Right atrium auricular region (tissue), 2 donors: ENCODE results near the gene PPEF2. TPM values are rescaled to one million over a fixed set of nuclear protein-coding genes. Genes with fewer than 3 reads are reported as not detected.

Source experiments
- DNase-seq: peaks from one replicate; pipeline ENCODE4 v3.0.0-alpha.2; 2019; ENCODE audit warnings: low spot score
- H3K27ac ChIP-seq, 2 donors: fragments of 200-600 bp; sonication (generic); 1 replicate in 1 of 2; 2 replicates in 1 of 2; pipeline ENCODE4 v1.5.1; 2016 to 2019
- H3K27me3 ChIP-seq, 2 donors: fragments of 200-600 bp; sonication (generic); one replicate each; pipeline versions ENCODE4 v1.5.1 to v1.6.0; 2017 to 2019
- H3K36me3 ChIP-seq: fragments of 200-600 bp; sonication (generic); one replicate; pipeline ENCODE4 v1.5.1; 2016
- H3K4me1 ChIP-seq, 2 donors: fragments of 200-600 bp; sonication (generic); one replicate each; pipeline versions ENCODE4 v1.5.1 to v1.6.0; 2017 to 2019
- H3K4me3 ChIP-seq, 2 donors: fragments of 200-600 bp; sonication (generic); 1 replicate in 1 of 2; 2 replicates in 1 of 2; pipeline ENCODE4 v1.5.1; 2017 to 2019; ENCODE audit warnings: mild to moderate bottlenecking in 1 of 2, moderate library complexity in 1 of 2
- H3K9me3 ChIP-seq, 2 donors: fragments of 200-600 bp; sonication (generic); one replicate each; pipeline ENCODE4 v1.5.1; 2019
- total RNA-seq, 2 donors: library from RNA; depleted of rRNA; stranded (reverse); fragments of >200 nt; gene quantifications; one replicate each; pipeline ENCODE4 v1.1.0, GENCODE V29; 2016
- TF ChIP-seq, protein P1 (sequence below), 2 donors: fragments of 200-600 bp; sonication (generic); IDR thresholded peaks; one replicate each; pipeline ENCODE4 v1.5.1; 2019; ENCODE audit warnings: antibody characterized with exemption in 2 of 2

The PPEF2 gene
- total RNA-seq, 2 donors from 2014 or later: not detected

DNA sequence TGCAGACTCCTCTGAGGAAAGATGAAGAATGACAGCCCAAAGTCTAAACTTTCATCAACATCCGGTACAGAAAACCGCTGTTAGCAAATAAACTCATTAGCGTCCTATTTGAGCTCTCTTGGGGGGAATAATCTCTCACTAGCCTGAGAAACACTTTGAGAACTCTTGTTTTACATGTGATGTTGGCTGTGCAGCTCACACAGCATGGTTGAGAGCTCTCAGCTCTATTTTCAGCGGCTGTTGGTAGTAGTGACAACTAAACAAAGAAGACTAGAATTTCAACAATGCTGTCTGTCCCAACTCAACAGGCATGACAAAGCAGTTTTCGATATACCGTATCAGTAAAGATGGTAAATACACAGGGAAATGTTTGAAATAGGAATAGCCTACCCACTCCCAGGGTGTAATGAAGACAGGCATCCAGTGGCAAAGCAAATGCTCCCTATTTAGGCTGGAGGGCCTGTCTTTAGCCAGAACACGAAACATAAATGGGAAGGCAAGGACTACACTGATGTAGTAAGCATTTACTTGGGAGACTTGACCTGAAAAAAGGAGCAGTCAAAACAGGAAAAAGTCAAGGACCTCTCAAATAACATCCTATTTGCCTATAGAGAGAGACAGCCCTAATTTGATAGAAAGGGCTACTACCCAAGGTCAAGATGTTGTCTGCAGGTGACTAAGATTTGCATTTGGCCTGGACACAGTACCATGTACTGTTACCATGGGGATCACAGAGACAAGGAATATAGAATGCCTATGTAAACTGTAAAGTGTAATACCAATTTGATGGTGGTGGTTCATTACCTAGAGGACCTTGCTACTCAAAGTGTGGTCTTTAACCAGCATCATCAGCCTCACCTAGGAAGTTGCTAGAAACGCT lies 60.4 kb downstream of the PPEF2 start:
- Histone ChIP-seq H3K4me3 (no peak overlapping the region), H3K27ac (peak overlapping the region; percentile 67 to 73), H3K27me3 (no peaks in the 10 kb centered on the region), H3K4me1 (peaks cover 0 to 16% of the 10 kb centered on the region in 2 donors), H3K9me3 (no peaks in the 10 kb centered on the region), H3K36me3 (no peaks in the 10 kb centered on the region)
- DNase-seq: no peak
- TF ChIP-seq, protein P1, sequence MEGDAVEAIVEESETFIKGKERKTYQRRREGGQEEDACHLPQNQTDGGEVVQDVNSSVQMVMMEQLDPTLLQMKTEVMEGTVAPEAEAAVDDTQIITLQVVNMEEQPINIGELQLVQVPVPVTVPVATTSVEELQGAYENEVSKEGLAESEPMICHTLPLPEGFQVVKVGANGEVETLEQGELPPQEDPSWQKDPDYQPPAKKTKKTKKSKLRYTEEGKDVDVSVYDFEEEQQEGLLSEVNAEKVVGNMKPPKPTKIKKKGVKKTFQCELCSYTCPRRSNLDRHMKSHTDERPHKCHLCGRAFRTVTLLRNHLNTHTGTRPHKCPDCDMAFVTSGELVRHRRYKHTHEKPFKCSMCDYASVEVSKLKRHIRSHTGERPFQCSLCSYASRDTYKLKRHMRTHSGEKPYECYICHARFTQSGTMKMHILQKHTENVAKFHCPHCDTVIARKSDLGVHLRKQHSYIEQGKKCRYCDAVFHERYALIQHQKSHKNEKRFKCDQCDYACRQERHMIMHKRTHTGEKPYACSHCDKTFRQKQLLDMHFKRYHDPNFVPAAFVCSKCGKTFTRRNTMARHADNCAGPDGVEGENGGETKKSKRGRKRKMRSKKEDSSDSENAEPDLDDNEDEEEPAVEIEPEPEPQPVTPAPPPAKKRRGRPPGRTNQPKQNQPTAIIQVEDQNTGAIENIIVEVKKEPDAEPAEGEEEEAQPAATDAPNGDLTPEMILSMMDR (IDR thresholded peaks at IDR 0.05): no peak

DNA sequence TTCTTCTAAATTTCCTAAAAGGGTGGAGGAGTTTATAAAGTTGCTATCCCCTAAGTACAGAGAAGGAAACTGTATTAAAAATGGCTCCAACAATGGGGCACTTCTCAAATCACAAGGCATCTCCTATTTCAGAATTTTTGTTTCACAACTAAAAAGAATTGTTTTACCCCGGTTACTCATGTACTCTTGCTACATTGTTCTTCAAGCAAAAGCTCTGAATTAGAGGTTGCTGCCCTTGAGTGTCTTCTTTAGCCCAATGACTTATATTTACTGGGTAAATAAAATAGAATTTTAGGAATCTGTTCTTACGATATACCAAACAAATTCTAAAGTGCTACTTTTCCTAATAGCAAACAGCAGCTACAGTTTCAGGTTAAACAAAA lies 67.5 kb downstream of the PPEF2 start:
- H3K27me3 ChIP-seq: no peaks in the 10 kb centered on the region

DNA sequence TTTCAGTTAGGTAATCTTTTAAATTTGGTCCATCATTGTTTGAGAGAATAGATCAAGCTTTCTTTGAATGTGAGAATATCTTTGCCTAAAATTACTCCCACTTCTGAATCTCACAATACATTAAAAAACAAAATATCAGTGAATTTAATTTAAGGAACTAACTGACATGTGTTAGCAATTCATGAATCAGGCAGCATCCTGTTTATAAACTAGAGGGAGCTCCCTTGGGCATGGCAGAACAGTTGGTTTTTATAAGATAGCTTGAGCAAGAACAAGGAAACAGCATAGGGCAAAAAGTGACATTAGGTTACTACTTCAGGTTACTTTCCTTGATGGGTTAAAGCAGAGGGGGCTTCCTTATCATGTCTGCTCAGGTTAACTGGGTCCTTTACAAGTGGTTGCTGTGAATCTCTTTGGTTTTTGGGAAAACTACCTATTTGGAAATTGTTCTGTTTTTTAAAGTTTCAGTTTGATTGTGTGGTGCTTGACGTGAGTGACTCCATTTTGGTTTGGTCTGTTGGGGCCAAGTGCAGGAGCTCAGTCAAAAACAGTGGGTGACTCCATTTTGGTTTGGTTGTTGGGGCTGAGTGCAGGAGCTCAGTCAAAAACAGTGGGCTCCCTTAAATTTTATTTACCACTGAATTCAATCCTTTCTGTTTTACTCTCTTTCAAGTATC lies 68.0 kb downstream of the PPEF2 start:
- no peak for DNase-seq
- Histone ChIP-seq H3K27ac (no peak overlapping the region), H3K36me3 (no peaks in the 10 kb centered on the region), H3K9me3 (no peaks in the 10 kb centered on the region), H3K27me3 (no peaks in the 10 kb centered on the region), H3K4me1 (peaks cover 0 to 5% of the 10 kb centered on the region in 2 donors), H3K4me3 (no peak overlapping the region)
- TF ChIP-seq, protein P1 (IDR thresholded peaks at IDR 0.05): no peak

More for the DNA sequence above, 67.5 kb downstream of the PPEF2 start:
- DNase-seq: no peak
- Histone ChIP-seq H3K4me3 (no peak overlapping the region), H3K9me3 (no peaks in the 10 kb centered on the region), H3K27ac (no peak overlapping the region), H3K36me3 (no peaks in the 10 kb centered on the region), H3K4me1 (peaks cover 0 to 5% of the 10 kb centered on the region in 2 donors)
- TF ChIP-seq, protein P1 (IDR thresholded peaks at IDR 0.05): no peak

DNA sequence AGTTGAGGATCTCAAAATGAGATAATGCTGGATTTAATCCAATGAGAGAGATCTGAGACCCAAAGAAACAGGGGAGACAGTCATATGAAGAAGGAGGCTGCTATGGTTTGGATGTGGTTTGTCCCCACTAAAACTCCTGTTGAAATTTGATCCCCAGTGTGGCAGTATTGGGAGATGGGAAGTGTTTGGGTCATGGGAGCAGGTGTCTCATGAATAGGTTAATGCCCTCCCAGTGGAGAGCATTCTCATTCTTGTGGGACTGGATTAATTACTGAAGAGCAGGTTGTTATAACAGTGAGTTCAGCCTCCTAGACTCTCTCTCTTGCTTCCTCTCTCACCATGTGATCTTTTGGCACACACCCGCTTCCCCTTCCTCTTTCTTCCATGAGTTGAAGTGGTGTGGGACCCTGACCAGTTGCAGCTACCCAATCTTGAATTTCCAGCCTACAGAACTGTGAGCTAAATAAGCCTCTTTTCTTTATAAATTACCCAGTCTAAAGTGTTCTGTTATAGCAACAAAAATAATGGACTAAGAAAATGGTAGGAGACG lies 70.3 kb downstream of the PPEF2 start:
- Histone ChIP-seq H3K27me3 (no peaks in the 10 kb centered on the region), H3K27ac (no peak overlapping the region), H3K4me3 (no peak overlapping the region), H3K36me3 (no peaks in the 10 kb centered on the region), H3K9me3 (no peaks in the 10 kb centered on the region), H3K4me1 (peaks cover 0 to 5% of the 10 kb centered on the region in 2 donors)
- TF ChIP-seq, protein P1 (IDR thresholded peaks at IDR 0.05): no peak
- no peak for DNase-seq

DNA sequence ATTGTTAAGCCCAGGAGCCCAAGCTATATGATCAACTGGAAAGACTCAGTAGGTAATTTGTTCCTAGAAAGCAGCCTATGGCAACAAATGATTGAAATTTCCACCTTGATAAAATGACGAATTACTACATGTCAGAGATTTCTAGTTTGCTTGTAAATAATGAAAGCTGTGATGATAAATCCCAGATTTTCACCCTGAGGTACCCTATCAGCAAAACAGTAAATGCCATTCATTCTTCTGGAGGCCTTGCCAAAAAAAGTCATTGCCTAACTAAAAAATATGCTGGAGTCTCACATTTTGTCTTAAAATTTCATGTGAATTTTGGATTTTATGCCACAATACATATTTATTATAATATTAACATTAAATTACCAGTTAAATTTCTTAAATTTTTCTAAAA lies 71.3 kb downstream of the PPEF2 start:
- no peak overlapping the region for H3K27ac ChIP-seq
- no peak overlapping the region for H3K4me3 ChIP-seq
- H3K36me3 ChIP-seq: no peaks in the 10 kb centered on the region
- no peaks in the 10 kb centered on the region for H3K9me3 ChIP-seq
- no peaks in the 10 kb centered on the region for H3K27me3 ChIP-seq
- DNase-seq: no peak
- peaks cover 0 to 5% of the 10 kb centered on the region in 2 donors for H3K4me1 ChIP-seq
- TF ChIP-seq, protein P1 (IDR thresholded peaks at IDR 0.05): no peak
